Kidney epithelial cell (primary cell): ENCODE data around the gene MPRIP. TPM values are rescaled to one million over a fixed set of nuclear protein-coding genes. Genes with fewer than 3 reads are reported as not detected.

Experiments used
- DNase-seq: peaks from one replicate; pipeline ENCODE4 v3.0.0-alpha.2; 2010; ENCODE audit warnings: low read depth
- H3K27me3 ChIP-seq: 2 replicates; pipeline ENCODE4 v1.6.0; 2011; ENCODE audit warnings: low read length; ENCODE audit not compliant: control insufficient read depth, insufficient read depth
- H3K36me3 ChIP-seq: 2 replicates; pipeline ENCODE4 v1.5.1; 2011; ENCODE audit warnings: low read length; ENCODE audit not compliant: control insufficient read depth, insufficient read depth
- H3K4me3 ChIP-seq: 2 replicates; pipeline ENCODE4 v1.5.1; 2011; ENCODE audit warnings: low read depth, mild to moderate bottlenecking, control low read depth, low read length
- total RNA-seq: library from RNA; depleted of rRNA; stranded (reverse); fragments of >200 nt; gene quantifications from 2 replicates; pipeline ENCODE4 v1.2.3, GENCODE V29; 2015
- TF ChIP-seq, protein P1 (sequence below): IDR thresholded peaks from 2 replicates; pipeline ENCODE4 v1.5.1; 2011; ENCODE audit warnings: mild to moderate bottlenecking, moderate library complexity, low read length, control low read depth, inconsistent platforms; ENCODE audit not compliant: insufficient read depth, poor library complexity, severe bottlenecking

The MPRIP gene
- total RNA-seq, 1 donor from 2014 or later = 99.6 TPM

DNA sequence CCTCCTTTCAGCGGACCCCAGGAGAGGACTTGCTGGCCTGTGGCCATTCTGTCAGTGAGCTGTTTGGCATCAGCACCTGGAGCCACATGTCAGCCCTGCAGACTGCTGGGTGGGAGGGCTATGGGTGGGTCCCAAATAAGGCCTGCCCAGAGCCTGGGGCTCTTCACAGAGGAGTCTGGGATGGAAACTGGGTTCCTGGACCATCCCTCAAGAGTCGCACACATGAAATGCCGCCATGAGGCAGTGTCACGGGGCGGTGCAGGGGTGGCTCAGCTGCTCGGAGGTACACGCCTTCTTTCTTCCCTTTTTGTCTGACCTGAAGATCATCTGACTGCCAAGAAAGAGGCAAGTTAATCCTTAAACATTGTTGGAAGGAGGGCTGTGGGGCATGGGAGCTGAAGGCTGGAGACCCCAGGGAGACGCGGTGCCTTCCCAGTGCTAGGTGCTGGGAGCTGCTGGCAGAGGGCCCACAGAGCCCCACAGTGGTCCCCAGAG is 14.8 kb downstream of the MPRIP start:
- no peak for DNase-seq
- no peak overlapping the region for H3K4me3 ChIP-seq
- H3K36me3 ChIP-seq = peaks cover 1% of the 10 kb centered on the region
- TF ChIP-seq, protein P1, sequence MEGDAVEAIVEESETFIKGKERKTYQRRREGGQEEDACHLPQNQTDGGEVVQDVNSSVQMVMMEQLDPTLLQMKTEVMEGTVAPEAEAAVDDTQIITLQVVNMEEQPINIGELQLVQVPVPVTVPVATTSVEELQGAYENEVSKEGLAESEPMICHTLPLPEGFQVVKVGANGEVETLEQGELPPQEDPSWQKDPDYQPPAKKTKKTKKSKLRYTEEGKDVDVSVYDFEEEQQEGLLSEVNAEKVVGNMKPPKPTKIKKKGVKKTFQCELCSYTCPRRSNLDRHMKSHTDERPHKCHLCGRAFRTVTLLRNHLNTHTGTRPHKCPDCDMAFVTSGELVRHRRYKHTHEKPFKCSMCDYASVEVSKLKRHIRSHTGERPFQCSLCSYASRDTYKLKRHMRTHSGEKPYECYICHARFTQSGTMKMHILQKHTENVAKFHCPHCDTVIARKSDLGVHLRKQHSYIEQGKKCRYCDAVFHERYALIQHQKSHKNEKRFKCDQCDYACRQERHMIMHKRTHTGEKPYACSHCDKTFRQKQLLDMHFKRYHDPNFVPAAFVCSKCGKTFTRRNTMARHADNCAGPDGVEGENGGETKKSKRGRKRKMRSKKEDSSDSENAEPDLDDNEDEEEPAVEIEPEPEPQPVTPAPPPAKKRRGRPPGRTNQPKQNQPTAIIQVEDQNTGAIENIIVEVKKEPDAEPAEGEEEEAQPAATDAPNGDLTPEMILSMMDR = no peak
- no peaks in the 10 kb centered on the region for H3K27me3 ChIP-seq

DNA sequence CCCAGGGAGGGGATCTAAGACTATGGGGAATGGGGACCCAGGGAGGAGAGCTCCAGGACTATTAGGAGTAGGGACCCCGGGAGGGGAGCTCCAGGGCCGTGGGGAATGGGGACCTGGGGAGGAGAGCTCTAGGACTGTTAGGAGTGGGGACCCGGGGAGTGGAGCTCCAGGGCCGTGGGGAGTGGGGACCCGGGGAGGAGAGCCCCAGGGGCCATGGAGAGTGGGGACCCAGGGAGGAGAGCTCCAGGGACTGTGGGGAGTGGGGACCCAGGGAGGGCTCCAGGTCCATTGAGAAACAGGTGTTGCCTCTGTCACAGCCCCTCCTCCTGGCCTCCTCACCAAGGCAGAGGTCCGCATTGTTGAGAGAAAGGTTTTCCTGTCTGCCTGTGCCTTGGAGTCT is 16.0 kb downstream of the MPRIP start:
- no peak overlapping the region for H3K4me3 ChIP-seq
- TF ChIP-seq, protein P1 = no peak
- H3K36me3 ChIP-seq = peaks cover 2% of the 10 kb centered on the region
- DNase-seq = no peak
- H3K27me3 ChIP-seq = no peaks in the 10 kb centered on the region

DNA sequence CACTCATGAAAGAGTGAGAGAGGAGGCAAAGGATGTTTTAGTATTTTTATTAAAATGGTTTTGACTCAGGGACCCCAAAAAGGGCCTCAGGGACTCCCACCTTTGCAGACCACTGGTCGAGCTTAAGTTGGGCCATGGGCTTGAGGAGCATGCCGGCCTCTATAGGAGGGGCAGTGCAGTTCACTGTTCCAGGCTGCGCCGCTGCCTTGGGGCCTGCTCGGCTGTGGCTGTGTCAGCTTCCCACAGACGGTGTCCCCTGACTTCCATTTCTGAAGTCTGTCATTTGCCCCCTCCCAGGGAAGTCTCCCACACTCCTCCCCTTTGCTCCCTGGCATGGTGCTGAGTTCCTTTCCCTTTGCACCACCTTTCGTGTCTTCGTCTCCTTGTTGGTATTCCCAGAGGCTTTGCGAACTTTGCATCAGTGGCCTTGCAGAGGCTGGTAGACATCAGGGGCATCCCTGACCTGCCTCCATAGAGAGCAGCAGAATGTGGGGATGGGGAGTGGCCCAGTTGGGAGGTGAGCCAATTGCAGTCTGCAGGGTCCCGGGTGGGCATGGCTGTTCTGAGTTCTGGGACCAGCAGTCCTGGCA is 17.1 kb downstream of the MPRIP start:
- peaks cover 2% of the 10 kb centered on the region for H3K36me3 ChIP-seq
- no peak for DNase-seq
- TF ChIP-seq, protein P1 = no peak
- H3K4me3 ChIP-seq = no peak overlapping the region
- H3K27me3 ChIP-seq = no peaks in the 10 kb centered on the region

DNA sequence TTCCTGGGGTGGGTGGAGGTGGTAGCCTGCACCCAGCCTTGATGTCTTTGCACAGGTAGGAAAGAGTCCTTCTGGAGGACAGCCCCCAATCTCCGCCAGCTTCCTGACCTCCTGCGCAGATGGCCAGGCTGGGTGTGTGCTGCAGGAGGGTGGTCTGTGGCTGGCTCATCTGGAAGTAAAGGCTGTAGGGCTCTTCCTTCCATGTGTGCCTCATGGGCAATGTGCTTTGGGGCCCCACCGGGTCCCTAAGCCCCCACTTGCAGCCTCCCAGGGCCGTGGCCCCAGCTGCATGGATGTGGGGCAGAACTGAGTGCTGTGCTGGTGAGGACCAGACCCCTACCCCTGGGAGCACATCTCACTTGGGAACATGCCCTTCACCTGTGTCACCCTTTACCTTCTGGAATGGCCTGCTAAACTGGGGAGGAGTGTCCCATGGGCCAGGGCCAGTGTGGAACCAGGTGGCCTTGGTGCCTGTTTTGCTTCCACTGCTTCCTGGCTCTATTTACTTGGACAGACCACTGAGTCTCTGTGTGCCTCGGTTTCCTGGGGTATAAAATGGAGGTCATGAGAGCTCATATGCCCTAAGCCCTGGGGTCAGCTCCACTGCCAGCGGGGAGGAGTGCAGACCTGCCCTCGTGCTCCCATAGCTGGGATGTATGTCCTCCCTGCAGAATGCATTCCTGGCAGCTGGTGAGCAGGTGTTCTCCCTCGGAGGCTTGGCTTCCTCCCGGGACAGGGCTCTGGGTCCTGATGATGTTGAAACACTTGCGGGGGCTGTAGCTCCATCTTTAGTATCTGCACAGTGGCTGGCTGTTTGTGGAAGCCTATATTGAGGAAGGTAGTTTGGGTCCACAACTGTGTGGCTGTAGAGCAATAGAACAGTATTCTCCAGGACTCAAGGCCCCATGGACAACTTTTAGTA is 18.0 kb downstream of the MPRIP start:
- no peak for DNase-seq
- TF ChIP-seq, protein P1 = no peak
- Histone ChIP-seq H3K36me3 (peaks cover 2% of the 10 kb centered on the region), H3K27me3 (no peaks in the 10 kb centered on the region), H3K4me3 (no peak overlapping the region)

DNA sequence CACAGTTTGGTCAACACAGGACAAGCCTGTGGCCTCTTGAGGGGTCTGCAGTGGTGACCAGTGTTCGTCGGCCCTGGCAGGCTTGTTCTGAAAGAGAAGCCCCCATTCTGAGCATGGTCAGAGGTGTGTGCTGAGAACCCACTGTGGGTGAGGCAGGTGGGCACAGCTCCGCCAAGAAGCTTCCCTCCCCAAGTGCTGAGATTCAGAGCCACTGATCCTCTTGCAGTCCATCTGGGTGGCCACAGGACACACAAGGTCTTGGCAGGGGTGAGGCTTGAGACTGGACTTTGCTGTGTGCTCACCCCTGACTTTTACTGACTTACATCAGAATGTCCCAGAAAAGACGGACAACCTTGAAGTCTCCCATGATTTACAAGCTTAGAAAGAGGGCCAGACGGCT is 18.7 kb downstream of the MPRIP start:
- DNase-seq = no peak
- no peak overlapping the region for H3K4me3 ChIP-seq
- H3K36me3 ChIP-seq = peaks cover 2% of the 10 kb centered on the region
- TF ChIP-seq, protein P1 = no peak
- no peaks in the 10 kb centered on the region for H3K27me3 ChIP-seq

DNA sequence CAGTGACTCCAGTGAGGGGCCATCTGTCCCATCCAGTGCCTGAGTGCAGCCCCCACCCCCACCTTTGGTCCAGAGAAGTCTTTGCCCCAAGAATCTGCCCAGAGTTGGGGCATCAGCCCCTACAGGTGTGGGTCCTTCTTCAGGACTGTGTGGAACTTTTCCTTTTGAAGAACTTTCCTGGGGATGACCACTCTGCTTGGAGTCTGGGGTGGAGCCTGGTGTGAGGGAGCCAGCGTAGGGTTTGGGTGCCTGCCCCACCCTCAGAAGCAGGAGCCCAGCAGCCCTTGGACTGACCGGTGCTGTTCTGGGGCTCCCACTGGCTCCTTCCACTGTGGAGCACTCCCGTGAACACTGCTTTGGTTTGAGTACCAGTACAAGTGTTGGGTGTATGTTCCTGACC is 19.3 kb downstream of the MPRIP start:
- Histone ChIP-seq H3K4me3 (no peak overlapping the region), H3K27me3 (no peaks in the 10 kb centered on the region), H3K36me3 (peaks cover 2% of the 10 kb centered on the region)
- DNase-seq = no peak
- TF ChIP-seq, protein P1 = no peak
